HAP-1 (cell line): ENCODE measurements around the gene SRRM5.
"Not testable (repeated sequence)": the region's sequence is repeated elsewhere in the genome, so short reads cannot be mapped to it uniquely, and the experiment has no call there.

Experiments used
- DNase-seq, 2 experiments: peaks; one replicate each; pipeline ENCODE4 v3.0.0-alpha.2; 2016 to 2020; ENCODE audit warnings: low spot score in 2 of 2
- H3K27me3 ChIP-seq: fragments of 250-450 bp; sonication (Bioruptor Pico); 2 replicates; pipeline ENCODE4 v1.5.1; 2020; ENCODE audit warnings: low read depth, mild to moderate bottlenecking, moderate library complexity
- H3K36me3 ChIP-seq: fragments of 250-450 bp; sonication (Bioruptor Pico); replicated peaks from 2 replicates; pipeline ENCODE4 v1.5.1; 2020; ENCODE audit warnings: mild to moderate bottlenecking
- H3K4me1 ChIP-seq: fragments of 250-450 bp; sonication (Bioruptor Pico); 2 replicates; pipeline ENCODE4 v1.5.1; 2020; ENCODE audit warnings: mild to moderate bottlenecking
- H3K4me3 ChIP-seq: fragments of 250-450 bp; sonication (Bioruptor Pico); 2 replicates; pipeline ENCODE4 v1.5.1; 2020; ENCODE audit warnings: mild to moderate bottlenecking, moderate library complexity
- H3K9me3 ChIP-seq: fragments of 250-450 bp; sonication (Bioruptor Pico); 2 replicates; pipeline ENCODE4 v1.5.1; 2020; ENCODE audit warnings: mild to moderate bottlenecking, moderate library complexity
- in situ Hi-C: fragments of 300-500 bp; cut with MboI; formaldehyde crosslinking; loops from 3 replicates; pipeline ENCODE4 v1.14.3; 2020; ENCODE audit warnings: low sequenced_read_pairs, inconsistent platforms, mixed read lengths

The SRRM5 gene

DNA sequence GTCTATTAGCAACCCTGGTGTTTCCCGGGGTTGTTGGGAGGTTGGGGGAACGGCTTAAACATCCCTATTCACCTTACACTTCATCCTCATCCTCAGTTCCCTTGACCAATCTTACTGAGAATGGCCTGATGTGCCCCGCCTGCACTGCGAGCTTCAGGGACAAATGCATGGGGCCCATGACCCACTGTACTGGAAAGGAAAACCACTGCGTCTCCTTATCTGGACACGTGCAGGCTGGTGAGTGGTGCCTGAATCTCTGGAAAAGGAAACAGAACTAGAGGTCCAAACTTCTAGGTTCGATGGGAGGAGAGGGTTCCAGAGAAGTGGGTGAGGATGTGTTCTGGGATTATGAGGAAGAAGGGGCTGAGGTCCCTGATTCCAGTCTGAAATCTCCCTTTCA is 30.4 kb upstream of the SRRM5 start:
- Histone ChIP-seq H3K4me3 (no peak overlapping the region), H3K27me3 (peaks cover 4% of the 10 kb centered on the region; the same call in 1 of the 2 replicates), H3K9me3 (no peaks in the 10 kb centered on the region), H3K4me1 (no peaks in the 10 kb centered on the region), H3K36me3 (no peaks in the 10 kb centered on the region)
- DNase-seq = no peak
- in situ Hi-C loops = no loop called here

GRCh38 chr19:43582495-43582894 is 29.4 kb upstream of the SRRM5 start:
- in situ Hi-C loops = no loop called here
- no peaks in the 10 kb centered on the region for H3K36me3 ChIP-seq
- H3K9me3 ChIP-seq = no peaks in the 10 kb centered on the region
- H3K4me1 ChIP-seq = no peaks in the 10 kb centered on the region
- no peak for DNase-seq
- H3K27me3 ChIP-seq = peaks cover 4% of the 10 kb centered on the region; the same call in 1 of the 2 replicates
- H3K4me3 ChIP-seq = no peak overlapping the region

DNA sequence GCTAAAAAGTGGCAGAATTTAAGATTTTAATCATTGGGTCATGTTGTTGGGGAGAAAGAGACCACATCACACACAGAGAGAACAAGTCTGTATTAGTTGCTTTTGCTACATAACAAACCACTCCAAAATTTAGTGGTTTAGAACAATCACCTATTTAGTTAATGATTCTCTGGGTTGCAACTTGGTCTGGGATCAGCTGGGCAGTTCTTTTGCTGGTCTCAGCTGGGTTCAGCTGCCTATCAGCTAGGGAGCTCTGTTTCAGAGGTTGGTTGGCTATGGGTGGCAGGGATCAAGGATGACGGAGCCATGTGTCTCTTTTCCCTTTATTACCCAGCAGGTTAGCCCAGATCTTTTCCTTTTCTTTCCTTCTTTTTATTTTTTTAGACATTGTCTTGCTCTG is 27.4 kb upstream of the SRRM5 start:
- no peak for DNase-seq
- H3K4me1 ChIP-seq = no peaks in the 10 kb centered on the region
- H3K36me3 ChIP-seq = 0 out of 2 replicates have a peak, but pooled peaks cover 3% of the 10 kb centered on the region
- in situ Hi-C loops = no loop called here
- no peak overlapping the region for H3K4me3 ChIP-seq
- no peaks in the 10 kb centered on the region for H3K9me3 ChIP-seq
- no peaks in the 10 kb centered on the region for H3K27me3 ChIP-seq

DNA sequence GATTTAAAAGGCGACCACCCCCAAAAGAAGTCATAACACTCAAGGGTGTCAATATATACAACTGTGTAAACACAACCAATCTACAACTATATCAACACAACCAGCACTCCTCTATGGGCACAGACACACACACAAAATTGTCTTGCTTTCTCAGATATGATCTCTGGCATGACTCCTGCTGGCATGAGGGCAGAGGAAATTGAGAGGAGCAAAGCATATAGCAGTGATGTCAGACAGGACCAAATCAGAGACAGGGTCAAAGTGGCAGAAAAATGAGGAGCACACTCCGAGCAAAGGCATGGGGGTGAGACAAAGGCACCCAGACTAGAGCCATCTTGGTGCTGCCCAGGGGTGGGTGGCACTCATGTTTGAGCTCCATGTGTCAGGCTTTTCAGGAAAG is 25.5 kb upstream of the SRRM5 start:
- Histone ChIP-seq H3K4me1 (no peaks in the 10 kb centered on the region), H3K4me3 (no peak overlapping the region), H3K36me3 (0 out of 2 replicates have a peak, but pooled peaks cover 3% of the 10 kb centered on the region), H3K27me3 (no peaks in the 10 kb centered on the region), H3K9me3 (no peaks in the 10 kb centered on the region)
- in situ Hi-C loops = no loop called here
- DNase-seq = no peak

DNA sequence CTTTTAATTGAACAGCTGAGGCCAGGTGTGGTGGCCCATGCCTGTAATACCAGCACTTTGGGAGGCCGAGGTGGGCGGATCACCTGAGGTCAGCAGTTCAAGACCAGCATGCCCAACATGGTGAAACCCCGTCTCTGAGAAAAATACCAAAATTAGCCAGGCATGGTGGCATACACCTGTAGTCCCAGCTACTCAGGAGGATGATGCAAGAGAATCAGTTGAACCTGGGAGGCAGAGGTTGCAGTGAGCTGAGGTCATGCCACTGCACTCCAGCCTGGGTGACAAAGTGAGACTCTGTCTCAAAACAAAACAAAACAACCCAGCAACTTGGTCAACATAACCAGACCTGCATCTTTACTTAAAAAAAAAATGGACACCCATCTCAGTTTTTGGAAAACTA is 24.9 kb upstream of the SRRM5 start:
- in situ Hi-C loops, H3K27me3 ChIP-seq, H3K9me3 ChIP-seq, DNase-seq, H3K4me1 ChIP-seq, H3K36me3 ChIP-seq, H3K4me3 ChIP-seq: not testable (repeated sequence)

DNA sequence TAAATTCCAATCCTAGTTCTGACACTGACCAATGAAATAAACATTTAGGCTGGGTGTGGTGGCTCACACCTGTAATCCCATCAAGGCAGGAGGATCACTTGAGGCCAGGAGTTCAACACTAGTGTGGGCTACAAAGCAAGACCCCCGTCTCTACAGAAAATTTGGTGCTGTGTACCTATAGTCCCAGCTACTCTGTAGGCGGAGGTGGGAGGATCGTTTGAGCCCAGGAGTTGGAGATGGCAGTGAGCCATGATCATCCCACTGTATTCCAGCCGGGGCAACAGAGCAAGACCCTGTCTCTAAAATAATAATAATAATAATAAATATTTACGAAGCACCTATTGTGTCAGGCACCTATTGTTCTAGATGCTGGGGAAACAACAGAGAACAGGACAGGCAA is 22.6 kb upstream of the SRRM5 start:
- in situ Hi-C loops = no loop called here
- no peaks in the 10 kb centered on the region for H3K27me3 ChIP-seq
- H3K4me3 ChIP-seq = no peak overlapping the region
- DNase-seq = no peak
- H3K4me1 ChIP-seq = peaks cover 4% of the 10 kb centered on the region; the same call in 1 of the 2 replicates
- H3K36me3 ChIP-seq = peaks cover 17% of the 10 kb centered on the region
- H3K9me3 ChIP-seq = no peaks in the 10 kb centered on the region

DNA sequence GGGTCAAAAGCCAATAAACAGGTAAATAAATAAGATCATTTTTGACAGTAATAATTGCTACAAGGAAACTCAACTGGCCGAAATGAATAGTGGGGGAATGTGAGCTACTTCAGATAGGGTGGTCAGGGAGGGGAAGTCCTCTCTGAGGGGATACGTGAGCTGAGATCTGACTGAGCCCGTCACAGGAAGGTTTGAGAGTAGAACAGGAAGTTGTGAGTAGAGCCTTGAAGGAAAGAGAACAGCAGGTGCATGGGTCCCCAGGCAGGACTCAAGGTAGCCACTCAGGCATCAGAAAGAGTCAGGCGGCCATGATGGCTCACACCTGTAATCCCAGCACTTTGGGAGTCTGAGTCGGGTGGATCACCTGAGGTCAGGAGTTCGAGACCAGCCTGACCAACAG is 22.2 kb upstream of the SRRM5 start:
- Histone ChIP-seq H3K36me3 (peaks cover 18% of the 10 kb centered on the region), H3K4me3 (no peak overlapping the region), H3K27me3 (no peaks in the 10 kb centered on the region), H3K4me1 (peaks cover 7% of the 10 kb centered on the region; the same call in 1 of the 2 replicates), H3K9me3 (no peaks in the 10 kb centered on the region)
- DNase-seq = no peak
- in situ Hi-C loops = loop anchor here (5.0 kb wide), 1 partner anchor 147 kb away; no protein-coding TSS in a partner anchor

DNA sequence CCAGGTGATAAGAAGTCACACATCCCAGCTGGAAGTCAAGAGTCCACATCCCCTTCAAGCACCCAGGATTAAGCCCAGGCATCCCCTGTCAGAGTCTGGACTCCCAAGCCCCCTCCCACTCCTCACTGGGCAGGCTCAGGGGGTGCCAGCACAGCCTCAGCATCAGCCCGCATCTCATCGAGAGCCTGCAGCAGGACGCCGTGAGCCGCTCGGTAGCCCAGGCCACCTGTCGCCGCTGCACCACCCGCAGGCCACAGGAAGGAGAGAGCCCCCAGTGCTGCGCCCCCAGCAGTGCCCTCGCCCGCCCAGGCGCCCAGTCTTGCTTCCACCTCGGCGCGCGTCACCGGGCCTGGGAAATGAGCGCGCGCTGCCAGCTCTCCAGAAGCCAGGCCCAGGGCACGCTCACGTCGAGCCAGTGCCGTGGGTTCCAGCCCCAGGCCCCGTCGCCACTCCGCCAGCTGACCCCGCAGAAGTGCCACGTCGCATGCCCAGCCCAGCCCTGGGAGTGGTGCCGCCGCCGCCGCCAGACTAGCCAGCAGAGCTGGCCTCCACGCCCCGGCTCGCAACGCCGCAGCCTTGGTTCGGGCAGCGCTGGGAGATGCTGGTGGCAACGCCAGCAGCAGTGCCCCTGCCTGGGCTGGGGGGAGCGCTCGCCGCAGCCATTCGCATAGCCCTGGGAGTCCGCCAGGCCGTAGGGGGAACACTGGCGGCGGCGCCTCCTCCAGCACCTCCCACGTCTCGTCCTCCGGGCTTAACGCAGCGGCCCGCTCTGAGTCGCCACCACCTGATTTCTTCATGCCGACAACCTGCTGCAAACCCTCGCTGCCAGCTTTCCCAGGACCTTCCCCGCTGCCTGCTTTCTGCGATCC is 19.8 kb upstream of the SRRM5 start:
- no peak for DNase-seq
- Histone ChIP-seq H3K36me3 (peaks cover 18% of the 10 kb centered on the region), H3K4me3 (no peak overlapping the region), H3K4me1 (peaks cover 7% of the 10 kb centered on the region; the same call in 1 of the 2 replicates), H3K9me3 (no peaks in the 10 kb centered on the region), H3K27me3 (no peaks in the 10 kb centered on the region)
- in situ Hi-C loops = loop anchor here (5.0 kb wide), 1 partner anchor 150 kb away; no protein-coding TSS in a partner anchor

DNA sequence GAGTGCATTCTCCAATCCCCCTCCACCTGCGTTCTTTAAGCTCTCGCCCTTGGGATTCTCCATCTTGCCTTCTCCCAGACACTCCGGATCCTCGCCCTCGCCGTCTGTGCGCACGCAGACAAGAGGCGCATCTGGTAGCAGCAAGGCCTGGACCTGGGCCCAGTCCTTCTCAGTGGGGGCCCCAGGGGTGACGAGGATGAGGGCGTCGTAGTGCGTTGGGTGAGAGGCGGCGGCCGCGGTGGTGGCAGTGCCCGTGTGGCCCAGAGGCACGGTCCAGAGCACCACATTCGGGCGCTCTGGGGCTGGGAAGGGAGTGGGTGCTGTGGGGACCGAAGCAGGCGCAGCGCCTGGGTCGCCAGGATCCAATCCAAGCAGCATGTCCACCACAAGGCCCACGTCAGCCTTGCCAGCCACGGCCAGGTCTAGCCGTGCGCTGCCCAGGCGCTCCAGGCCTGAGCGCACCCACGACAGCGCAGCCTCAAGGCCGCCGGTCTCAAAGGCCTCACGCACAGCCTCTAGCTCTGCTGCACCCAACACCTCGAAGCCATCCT is 19.0 kb upstream of the SRRM5 start:
- in situ Hi-C loops = loop anchor here (5.0 kb wide), 1 partner anchor 151 kb away; no protein-coding TSS in a partner anchor
- peaks cover 18% of the 10 kb centered on the region for H3K36me3 ChIP-seq
- no peaks in the 10 kb centered on the region for H3K9me3 ChIP-seq
- H3K4me3 ChIP-seq = no peak overlapping the region
- no peaks in the 10 kb centered on the region for H3K27me3 ChIP-seq
- peaks cover 10% of the 10 kb centered on the region; the same call in 1 of the 2 replicates for H3K4me1 ChIP-seq
- DNase-seq = no peak

DNA sequence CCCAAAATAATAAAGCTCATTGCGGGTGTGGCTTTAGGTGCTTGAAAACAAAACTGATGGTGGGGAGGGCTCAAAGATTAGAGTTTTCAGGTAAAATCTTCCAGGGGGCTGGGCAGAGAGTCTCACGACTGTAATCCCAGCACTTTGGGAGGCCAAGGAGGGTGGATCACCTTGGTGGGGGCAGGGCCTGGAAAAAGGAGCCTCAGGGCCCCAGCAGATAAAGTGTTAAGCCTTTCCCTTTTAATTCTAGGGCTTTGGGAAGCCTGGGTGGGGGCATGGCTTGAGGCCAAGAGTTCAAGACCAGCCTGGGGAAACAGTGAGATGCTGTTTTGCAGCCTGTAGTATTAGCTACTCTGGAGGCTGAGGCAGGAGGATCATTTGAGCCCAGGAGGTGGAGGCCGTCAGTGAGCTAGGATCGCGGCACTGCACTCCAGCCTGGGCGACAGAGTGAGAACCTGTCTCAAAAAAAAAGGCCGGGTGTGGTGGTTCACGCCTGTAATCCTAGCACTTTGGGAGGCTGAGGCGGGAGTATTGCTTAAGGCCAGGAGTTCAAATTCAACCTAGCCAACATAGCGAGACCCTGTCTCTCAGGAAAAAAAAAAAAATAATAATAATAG is 17.7 kb upstream of the SRRM5 start:
- Histone ChIP-seq H3K4me3 (peak overlapping the region; percentile 64), H3K36me3 (peaks cover 24% of the 10 kb centered on the region), H3K27me3 (no peaks in the 10 kb centered on the region), H3K4me1 (peaks cover 10% of the 10 kb centered on the region; the same call in 1 of the 2 replicates), H3K9me3 (no peaks in the 10 kb centered on the region)
- in situ Hi-C loops = loop anchor here (5.0 kb wide), 1 partner anchor 152 kb away; no protein-coding TSS in a partner anchor
- no peak for DNase-seq

DNA sequence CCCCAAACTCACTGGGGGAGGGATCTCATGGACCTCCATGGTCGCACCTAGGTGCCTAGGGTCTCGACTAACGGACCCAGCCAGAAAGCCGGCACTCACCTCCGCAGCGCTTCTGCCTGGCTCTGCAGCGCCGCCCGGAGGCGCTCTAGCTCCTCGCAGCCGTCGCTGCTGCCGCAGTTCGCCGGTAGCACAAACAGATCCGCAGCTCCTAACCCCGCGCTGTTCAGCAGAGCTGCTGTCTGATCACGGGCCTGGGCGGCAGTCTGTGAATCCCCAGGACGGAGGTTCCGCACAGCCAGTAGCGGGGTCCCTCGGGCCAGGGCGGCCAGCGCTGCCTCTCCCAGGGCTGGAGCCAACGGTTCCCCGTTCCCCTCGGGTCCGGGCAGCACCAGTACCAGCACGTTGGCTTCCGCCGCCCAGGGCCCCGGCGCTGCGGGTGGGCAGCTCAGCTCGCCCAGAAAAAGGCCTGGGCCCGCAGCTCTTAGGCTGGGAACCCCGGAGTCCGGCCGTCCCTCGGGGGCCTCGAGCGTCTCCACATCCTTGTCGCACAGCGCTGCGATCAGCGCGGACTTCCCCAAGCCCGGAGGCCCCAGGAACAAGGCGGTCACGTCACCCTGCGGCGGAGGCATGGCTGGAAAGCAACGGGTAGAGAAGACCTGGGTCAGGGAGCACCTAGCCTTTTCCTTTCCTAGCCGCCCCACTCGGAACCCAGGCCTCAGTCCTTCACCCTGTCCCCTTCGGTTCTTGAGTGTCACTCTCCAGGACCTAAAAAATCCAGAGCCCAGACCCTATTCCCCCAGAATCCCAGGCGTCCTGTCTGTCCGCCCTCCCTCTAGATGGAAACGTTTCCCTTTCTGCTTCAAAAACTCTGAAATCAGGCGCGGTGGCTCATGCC is 16.9 kb upstream of the SRRM5 start:
- peaks cover 25% of the 10 kb centered on the region for H3K36me3 ChIP-seq
- H3K9me3 ChIP-seq = no peaks in the 10 kb centered on the region
- in situ Hi-C loops = loop anchor here (5.0 kb wide), 1 partner anchor 153 kb away; no protein-coding TSS in a partner anchor
- H3K4me1 ChIP-seq = peaks cover 10% of the 10 kb centered on the region; the same call in 1 of the 2 replicates
- H3K27me3 ChIP-seq = no peaks in the 10 kb centered on the region
- H3K4me3 ChIP-seq = peak overlapping the region; percentile 64
- peak; percentile 58 to 76 for DNase-seq

GRCh38 chr19:43595605-43595998 is 16.3 kb upstream of the SRRM5 start:
- Histone ChIP-seq H3K4me3 (peak overlapping the region; percentile 64), H3K27me3 (no peaks in the 10 kb centered on the region), H3K9me3 (no peaks in the 10 kb centered on the region), H3K4me1 (peaks cover 10% of the 10 kb centered on the region; the same call in 1 of the 2 replicates), H3K36me3 (peaks cover 25% of the 10 kb centered on the region)
- in situ Hi-C loops = no loop called here
- no peak for DNase-seq
